K562 (cell line): ENCODE measurements around the gene GABRQ. TPM values are rescaled to one million over a fixed set of nuclear protein-coding genes. Genes with fewer than 3 reads are reported as not detected.

ENCODE experiments used
- ATAC-seq: fragments of 200-7000 bp; cut with Tn5 transposase; 3 replicates; pipeline ENCODE4 v1.9.1; 2020; ENCODE audit warnings: moderate library complexity
- BruUV-seq: library from RNA; stranded (reverse); fragments of 400-500 nt; replicated peaks from 2 replicates; lab custom pipeline; 2021; lab: Mats Ljungman, UMichigan
- CTCF ChIA-PET: fragments of 300-600 bp; formaldehyde crosslinking; extraction: SDS; loops from one replicate; lab custom pipeline; 2021; ENCODE audit warnings: low intra/inter-chr PET ratio; lab: Yijun Ruan, JAX
- POLR2A ChIA-PET: fragments of 300-600, 350-650 bp; sonication (Branson Sonifier 250); formaldehyde crosslinking; extraction: SDS; loops from one replicate; lab custom pipeline; 2021; ENCODE audit warnings: antibody characterized with exemption, inconsistent platforms; lab: Yijun Ruan, JAX
- DNase-seq, 4 experiments: peaks; one replicate each; pipeline versions ENCODE4 v3.0.0 to v3.0.0-alpha.2; 2011 to 2018; ENCODE audit warnings: low spot score in 3 of 4, mixed read lengths in 3 of 4; ENCODE audit errors: extremely low read depth in 1 of 4
- FAIRE-seq: peaks from 2 replicates; lab custom pipeline; 2011; peaks lifted over from hg19 to GRCh38; lab: Jason Lieb, UNC
- H2AFZ ChIP-seq: 2 replicates; pipeline ENCODE4 v1.6.0; 2011; ENCODE audit warnings: low read depth, low read length, control low read depth, inconsistent platforms
- H3K27ac ChIP-seq: fragments of 200-600 bp; 3 replicates; pipeline ENCODE4 v1.8.0; 2011; ENCODE audit warnings: low read depth, mild to moderate bottlenecking, control low read depth, inconsistent platforms, low read length, moderate library complexity, mixed read lengths; ENCODE audit errors: extremely low read depth
- H3K27me3 ChIP-seq, 2 experiments: fragments of 300-600 bp in 1 of 2; 2 replicates in 1 of 2; 3 replicates in 1 of 2; pipeline versions ENCODE4 v1.6.0 to v1.8.0; 2011; ENCODE audit warnings: inconsistent platforms in 2 of 2, low read length in 2 of 2, mild to moderate bottlenecking in 1 of 2, mixed read lengths in 1 of 2, moderate library complexity in 1 of 2; ENCODE audit not compliant: control insufficient read depth in 2 of 2, insufficient read depth in 2 of 2
- H3K36me3 ChIP-seq: fragments of 300-600 bp; 3 replicates; pipeline ENCODE4 v1.8.0; 2011; ENCODE audit warnings: mild to moderate bottlenecking, low read length, inconsistent platforms; ENCODE audit not compliant: control insufficient read depth, insufficient read depth
- H3K4me1 ChIP-seq, 2 experiments: fragments of 200-600 bp in 1 of 2; replicated peaks in 1 of 2; 2 replicates in 1 of 2; 3 replicates in 1 of 2; pipeline versions ENCODE4 v1.5.1 to v1.8.0; 2011; ENCODE audit warnings: inconsistent platforms in 2 of 2, low read length in 2 of 2, mild to moderate bottlenecking in 1 of 2, mixed read lengths in 1 of 2, moderate library complexity in 1 of 2; ENCODE audit not compliant: control insufficient read depth in 2 of 2, insufficient read depth in 2 of 2
- H3K4me2 ChIP-seq: 2 replicates; pipeline ENCODE4 v1.6.1; 2011; ENCODE audit warnings: low read length, control low read depth, inconsistent platforms, mixed read lengths; ENCODE audit not compliant: insufficient read depth
- H3K4me3 ChIP-seq: fragments of 200-600 bp; sonication (generic), shearing (Covaris generic); 2 replicates; pipeline ENCODE4 v1.5.1; 2016; ENCODE audit warnings: control low read depth, inconsistent platforms
- H3K79me2 ChIP-seq: fragments of 200-600 bp; 3 replicates; pipeline ENCODE4 v1.8.0; 2011; ENCODE audit warnings: low read length, inconsistent platforms; ENCODE audit not compliant: control insufficient read depth, insufficient read depth
- H3K9ac ChIP-seq, 2 experiments: 2 replicates each; pipeline versions ENCODE4 v1.6.0 to v1.6.1; 2011; ENCODE audit warnings: low read depth in 2 of 2, low read length in 2 of 2, control low read depth in 1 of 2, inconsistent platforms in 1 of 2, mild to moderate bottlenecking in 1 of 2, mixed read lengths in 1 of 2; ENCODE audit not compliant: insufficient read depth in 1 of 2
- H3K9me1 ChIP-seq: one replicate; pipeline ENCODE4 v1.6.0; 2011; ENCODE audit warnings: inconsistent platforms, mild to moderate bottlenecking, low read length, moderate library complexity; ENCODE audit not compliant: control insufficient read depth, insufficient read depth
- H3K9me3 ChIP-seq: replicated peaks from 2 replicates; pipeline ENCODE4 v1.5.1; 2011; ENCODE audit warnings: low read depth, low read length, inconsistent platforms; ENCODE audit not compliant: control insufficient read depth, insufficient read depth
- H4K20me1 ChIP-seq: replicated peaks from 2 replicates; pipeline ENCODE4 v1.6.1; 2011; ENCODE audit warnings: low read length, inconsistent platforms, mixed read lengths; ENCODE audit not compliant: control insufficient read depth, insufficient read depth
- BMI1 ChIP-seq: fragments of 150-350 bp; IDR thresholded peaks from 2 replicates; pipeline ENCODE4 v1.6.1; 2014; ENCODE audit warnings: low read length
- C11orf30 ChIP-seq: fragments of 450-650 bp; IDR thresholded peaks from 2 replicates; pipeline ENCODE4 v1.6.1; 2016; ENCODE audit warnings: low read depth, mild to moderate bottlenecking
- CCAR2 ChIP-seq: fragments of 200-400 bp; formaldehyde crosslinking; IDR thresholded peaks from 2 replicates; pipeline ENCODE4 v1.6.1; 2017; ENCODE audit warnings: mild to moderate bottlenecking, low read depth, low read length
- CSDE1 ChIP-seq, 2 experiments: fragments of 450-650 bp; IDR thresholded peaks; 2 replicates each; pipeline ENCODE4 v1.6.1; 2016; ENCODE audit warnings: mild to moderate bottlenecking in 1 of 2
- DNMT1 ChIP-seq: fragments of 450-650 bp; IDR thresholded peaks from 2 replicates; pipeline ENCODE4 v1.6.1; 2016; ENCODE audit warnings: antibody characterized with exemption, mild to moderate bottlenecking
- MAFF ChIP-seq: IDR thresholded peaks from 2 replicates; pipeline ENCODE4 v1.6.1; 2012; ENCODE audit warnings: low read length, improper control_type of control experiment
- MAFG ChIP-seq: fragments of 450-650 bp; conservative IDR thresholded peaks from 2 replicates; pipeline ENCODE4 v1.6.1; 2016; ENCODE audit warnings: missing genetic modification characterization, missing compliant biosample characterization
- RFX1 ChIP-seq: fragments of 450-650 bp; IDR thresholded peaks from 2 replicates; pipeline ENCODE4 v1.6.1; 2016; ENCODE audit warnings: mild to moderate bottlenecking, moderate library complexity
- ZKSCAN3 ChIP-seq: fragments of 250-450 bp; sonication (Bioruptor Pico); IDR thresholded peaks from 2 replicates; pipeline ENCODE4 v1.4.0; 2020
- ZNF316 ChIP-seq: fragments of 450-650 bp; IDR thresholded peaks from 2 replicates; pipeline ENCODE4 v1.6.1; 2016
- ZNF561 ChIP-seq: fragments of 450-650 bp; formaldehyde crosslinking; conservative IDR thresholded peaks from 2 replicates; pipeline ENCODE4 v1.4.0; 2020; ENCODE audit warnings: mild to moderate bottlenecking, moderate library complexity
- WGBS: fragments of 100-300 bp; shearing (Covaris generic); methylation state at CpG from one replicate; pipeline ENCODE4 v1.1.6; 2016; ENCODE audit warnings: low coverage, mixed read lengths; ENCODE audit not compliant: insufficient coverage; ENCODE audit errors: missing lambda C conversion rate; 5-methylcytosine and 5-hydroxymethylcytosine counted together
- in situ Hi-C: fragments of 300-500 bp; cut with MboI; formaldehyde crosslinking; loops from 4 replicates; pipeline ENCODE4 v1.15.0; 2018; ENCODE audit warnings: inconsistent platforms, mixed read lengths
- intact Hi-C: fragments of 100-400 bp; cut with micrococcal nuclease; formaldehyde crosslinking; loops from 2 replicates; pipeline ENCODE4 v1.14.2; 2022
- polyA plus RNA-seq, 8 experiments: library from polyadenylated mRNA; depleted of rRNA in 4 of 8; stranded (reverse) in 5 of 8; unstranded in 3 of 8; fragments of >200 nt; fragmentation: Nextera tagmentation in 2 of 8; fragmentation: Illumina TruSeq in 1 of 8; extraction: Ambion mirVana in 2 of 8; extraction: Trizol in 1 of 8; gene quantifications; 2 replicates each; pipeline versions ENCODE4 v1.2.1 to v1.2.3, GENCODE V29; 2011 to 2014; ENCODE audit warnings: inconsistent platforms in 1 of 8, missing spikeins in 1 of 8
- total RNA-seq, 7 experiments: library from RNA; depleted of rRNA in 6 of 7; stranded (reverse); fragments of >200 nt in 6 of 7; fragmentation: Illumina TruSeq in 2 of 7; extraction: Trizol in 2 of 7; gene quantifications; 2 replicates each; pipeline versions ENCODE4 v1.2.1 to v1.2.3, GENCODE V29; 2011 to 2021; ENCODE audit warnings: low replicate concordance in 1 of 7
- TF ChIP-seq, protein P1 (sequence below): IDR thresholded peaks from 2 replicates; pipeline ENCODE4 v1.6.1; 2016; ENCODE audit warnings: missing genetic modification characterization, missing compliant biosample characterization
- TF ChIP-seq, protein P2 (sequence below): sonication (generic); formaldehyde crosslinking; IDR thresholded peaks from 2 replicates; pipeline ENCODE4 v1.9.0; 2022; ENCODE audit warnings: mild to moderate bottlenecking, missing genetic modification reagents

Gene GABRQ
- total and polyA plus RNA-seq, 9 of the 15 experiments (the other 6 are each of a cell fraction or from before 2014, with no cell fraction given) = 0.25 to 3.2 (median 1.8) TPM

DNA sequence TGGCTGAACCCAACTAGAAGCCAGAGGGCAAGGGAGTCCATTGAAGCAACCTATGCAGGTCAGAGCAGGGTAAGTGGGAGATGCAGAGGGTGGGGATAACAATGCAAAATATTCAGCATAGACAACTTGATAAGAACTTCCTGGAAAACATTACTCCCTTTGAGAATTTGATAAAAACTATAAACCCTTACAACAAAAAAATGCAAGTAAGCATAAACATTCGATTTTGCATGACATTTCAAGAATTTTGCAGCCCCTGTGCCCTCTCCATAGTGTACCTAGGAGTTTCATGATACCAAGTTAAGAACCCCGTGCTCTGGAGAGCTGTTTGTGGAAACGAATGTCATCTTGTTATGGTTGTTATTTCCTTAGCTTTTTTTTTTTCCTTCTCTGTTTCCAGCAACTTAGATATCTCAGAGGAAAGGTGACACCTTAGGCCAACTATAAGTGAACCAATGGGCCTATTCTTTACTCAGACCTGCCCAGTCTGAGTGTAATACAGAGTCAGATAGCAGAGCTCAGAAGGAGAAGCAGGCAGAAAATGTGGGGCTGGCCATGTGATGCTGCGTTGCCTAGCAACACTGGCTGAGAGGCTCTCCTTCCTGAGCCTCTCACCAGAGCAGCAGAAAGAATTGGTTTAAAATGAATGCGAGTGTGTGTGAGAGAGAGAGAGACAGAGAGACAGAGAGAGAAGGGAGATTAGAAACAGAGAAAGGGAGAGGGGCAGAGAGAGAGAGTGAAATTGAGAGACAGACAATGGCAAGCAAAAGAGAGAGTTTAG is 36.7 kb upstream of the GABRQ start:
- TF ChIP-seq RFX1 (peak; percentile 91), DNMT1 (no peak), MAFF (peak; percentile 20; the same call in 1 of the 2 replicates), C11orf30 (peak; percentile 60; the same call in 1 of the 2 replicates), CSDE1 (IDR thresholded peaks at IDR 0.05) (peak in 1 of 2 experiments; percentile 38; a peak in 1 of 4 replicates), CCAR2 (no peak), ZNF561 (CRISPR knock-in tag) (no peak), ZNF316 (peak; percentile 53; the same call in 1 of the 2 replicates), ZKSCAN3 (CRISPR knock-in tag) (no peak), MAFG (tag) (0 out of 2 replicates have a peak, but pooled peaks have one; percentile 33), BMI1 (no peak)
- TF ChIP-seq, protein P1, sequence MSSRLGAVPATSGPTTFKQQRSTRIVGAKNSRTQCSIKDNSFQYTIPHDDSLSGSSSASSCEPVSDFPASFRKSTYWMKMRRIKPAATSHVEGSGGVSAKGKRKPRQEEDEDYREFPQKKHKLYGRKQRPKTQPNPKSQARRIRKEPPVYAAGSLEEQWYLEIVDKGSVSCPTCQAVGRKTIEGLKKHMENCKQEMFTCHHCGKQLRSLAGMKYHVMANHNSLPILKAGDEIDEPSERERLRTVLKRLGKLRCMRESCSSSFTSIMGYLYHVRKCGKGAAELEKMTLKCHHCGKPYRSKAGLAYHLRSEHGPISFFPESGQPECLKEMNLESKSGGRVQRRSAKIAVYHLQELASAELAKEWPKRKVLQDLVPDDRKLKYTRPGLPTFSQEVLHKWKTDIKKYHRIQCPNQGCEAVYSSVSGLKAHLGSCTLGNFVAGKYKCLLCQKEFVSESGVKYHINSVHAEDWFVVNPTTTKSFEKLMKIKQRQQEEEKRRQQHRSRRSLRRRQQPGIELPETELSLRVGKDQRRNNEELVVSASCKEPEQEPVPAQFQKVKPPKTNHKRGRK = no peak
- TF ChIP-seq, protein P2, sequence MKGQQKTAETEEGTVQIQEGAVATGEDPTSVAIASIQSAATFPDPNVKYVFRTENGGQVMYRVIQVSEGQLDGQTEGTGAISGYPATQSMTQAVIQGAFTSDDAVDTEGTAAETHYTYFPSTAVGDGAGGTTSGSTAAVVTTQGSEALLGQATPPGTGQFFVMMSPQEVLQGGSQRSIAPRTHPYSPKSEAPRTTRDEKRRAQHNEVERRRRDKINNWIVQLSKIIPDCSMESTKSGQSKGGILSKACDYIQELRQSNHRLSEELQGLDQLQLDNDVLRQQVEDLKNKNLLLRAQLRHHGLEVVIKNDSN (CRISPR knock-in tag) = peak; percentile 41; the same call in 1 of the 2 replicates
- no peak for FAIRE-seq
- Histone ChIP-seq H3K36me3 (no peaks in the 10 kb centered on the region), H3K79me2 (no peaks in the 10 kb centered on the region), H3K4me2 (no peak overlapping the region), H2AFZ (no peak overlapping the region), H3K4me1 (no peaks in the 10 kb centered on the region; a peak in 1 of 5 replicates), H3K9me1 (no peaks in the 10 kb centered on the region), H3K4me3 (no peak overlapping the region), H3K27me3 (no peaks in the 10 kb centered on the region), H4K20me1 (no peaks in the 10 kb centered on the region), H3K9me3 (no peaks in the 10 kb centered on the region), H3K9ac (no peak overlapping the region), H3K27ac (no peak overlapping the region)
- CTCF ChIA-PET = no interaction called here
- no peak for ATAC-seq
- in situ Hi-C loops = no loop called here
- intact Hi-C loops = no loop called here
- peak in 2 of 4 experiments; percentile 6 to 11 for DNase-seq
- 13% methylated on average over 3 of the region's 5 CpGs for WGBS
- no TSS peak for BruUV-seq
- POLR2A ChIA-PET = interaction anchor here (0.6 kb wide), 1 partner anchor 1489 kb away, joined by 3 read pairs; no protein-coding TSS in a partner anchor
